Measurements from ENCODE around the gene PSMD6. TPM values are rescaled to one million over a fixed set of nuclear protein-coding genes. Genes with fewer than 3 reads are reported as not detected.

PSMD6 gene
- total RNA-seq, 1 experiment from 2014 or later: 66.5 TPM

DNA sequence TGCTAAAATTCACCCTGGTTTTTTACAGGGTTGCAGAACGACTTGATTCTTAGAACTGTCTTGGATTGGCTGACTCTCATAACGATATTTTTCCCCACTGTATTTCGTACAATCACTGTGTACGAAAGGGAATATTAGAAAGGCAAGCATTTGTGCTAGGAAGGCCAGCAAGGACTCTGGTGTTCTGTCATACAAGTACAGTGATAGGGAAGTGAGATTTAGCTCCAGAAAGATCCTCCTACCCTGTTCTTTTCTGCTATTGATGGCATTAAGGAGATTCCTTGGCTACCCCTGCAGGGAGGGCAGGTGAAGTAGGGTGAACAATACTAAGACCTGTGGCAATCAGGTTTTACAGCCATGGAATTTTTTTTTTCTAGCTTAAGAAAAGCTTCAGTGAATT is 57.3 kb downstream of the PSMD6 start:
- Histone ChIP-seq H3K4me1 (ENCODE audit: insufficient read depth, low read length, poor library complexity, severe bottlenecking) (peaks cover 22% of the 10 kb centered on the region), H3K27ac (ENCODE audit: low read depth, low read length, poor library complexity, severe bottlenecking) (no peak overlapping the region), H3K9me3 (ENCODE audit: low read depth, low read length, poor library complexity, severe bottlenecking) (no peaks in the 10 kb centered on the region), H3K4me3 (ENCODE audit: low read depth, low read length, poor library complexity, severe bottlenecking) (no peak overlapping the region), H3K27me3 (replicated peaks; ENCODE audit: insufficient read depth, low read depth, low read length, poor library complexity) (no peaks in the 10 kb centered on the region), H3K36me3 (ENCODE audit: insufficient read depth, low read length, poor library complexity, severe bottlenecking) (no peaks in the 10 kb centered on the region)
- TF ChIP-seq EZH2 (IDR thresholded peaks at IDR 0.05; ENCODE audit: borderline replicate concordance, low read depth, low read length, poor library complexity, severe bottlenecking): no peak
- TF ChIP-seq, protein P1, sequence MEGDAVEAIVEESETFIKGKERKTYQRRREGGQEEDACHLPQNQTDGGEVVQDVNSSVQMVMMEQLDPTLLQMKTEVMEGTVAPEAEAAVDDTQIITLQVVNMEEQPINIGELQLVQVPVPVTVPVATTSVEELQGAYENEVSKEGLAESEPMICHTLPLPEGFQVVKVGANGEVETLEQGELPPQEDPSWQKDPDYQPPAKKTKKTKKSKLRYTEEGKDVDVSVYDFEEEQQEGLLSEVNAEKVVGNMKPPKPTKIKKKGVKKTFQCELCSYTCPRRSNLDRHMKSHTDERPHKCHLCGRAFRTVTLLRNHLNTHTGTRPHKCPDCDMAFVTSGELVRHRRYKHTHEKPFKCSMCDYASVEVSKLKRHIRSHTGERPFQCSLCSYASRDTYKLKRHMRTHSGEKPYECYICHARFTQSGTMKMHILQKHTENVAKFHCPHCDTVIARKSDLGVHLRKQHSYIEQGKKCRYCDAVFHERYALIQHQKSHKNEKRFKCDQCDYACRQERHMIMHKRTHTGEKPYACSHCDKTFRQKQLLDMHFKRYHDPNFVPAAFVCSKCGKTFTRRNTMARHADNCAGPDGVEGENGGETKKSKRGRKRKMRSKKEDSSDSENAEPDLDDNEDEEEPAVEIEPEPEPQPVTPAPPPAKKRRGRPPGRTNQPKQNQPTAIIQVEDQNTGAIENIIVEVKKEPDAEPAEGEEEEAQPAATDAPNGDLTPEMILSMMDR (conservative IDR thresholded peaks at IDR 0.05; ENCODE audit: low read depth, low read length): no peak
- ChIA-PET POLR2A (ENCODE audit: low non-redundant PET) (no interaction called here), CTCF (no interaction called here)
- no TSS peak for BruUV-seq (replicated peaks)
- no peak for DNase-seq (ENCODE audit: low spot score)
- intact Hi-C loops (cut with micrococcal nuclease; ENCODE audit: unreplicated experiment): no loop called here

DNA sequence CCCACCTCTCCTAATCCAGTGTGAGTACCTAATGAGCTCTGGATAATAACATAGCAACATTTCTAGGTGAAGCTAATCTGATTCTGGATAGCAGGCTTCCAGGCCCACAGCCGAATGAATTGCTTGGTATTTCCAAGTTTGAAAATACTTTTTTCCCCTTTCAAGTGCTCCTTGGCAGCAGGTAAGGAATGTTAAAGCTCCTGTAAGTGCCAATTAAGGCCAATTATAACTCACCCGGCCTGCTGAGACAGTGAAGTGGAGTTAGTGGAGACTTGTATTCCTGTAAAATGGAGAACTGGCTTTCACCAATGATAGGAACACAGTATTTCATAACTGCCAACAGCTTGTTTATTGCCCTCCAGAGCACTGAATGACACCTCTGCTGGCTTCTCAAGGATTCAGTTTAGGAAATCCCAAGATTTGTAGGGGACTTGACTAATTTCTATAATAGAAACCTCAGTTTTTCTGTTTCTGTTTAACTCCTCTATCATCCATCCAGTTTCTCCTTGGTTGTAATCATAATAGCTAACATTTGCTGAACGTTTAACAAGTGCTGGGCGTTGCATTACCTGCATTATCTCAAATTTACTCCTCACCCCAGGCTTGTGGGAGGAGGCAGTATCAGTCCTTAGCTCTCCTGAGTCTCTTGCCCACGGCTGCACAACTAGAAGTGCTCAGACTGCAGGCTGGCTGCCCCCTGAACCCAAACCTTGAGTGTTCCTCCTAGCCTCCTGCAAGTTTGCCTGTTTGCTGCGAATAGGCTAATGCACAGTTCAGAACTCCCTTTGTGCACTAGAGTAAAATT is 58.4 kb downstream of the PSMD6 start:
- H3K4me1 ChIP-seq (ENCODE audit: insufficient read depth, low read length, poor library complexity, severe bottlenecking): peaks cover 24% of the 10 kb centered on the region
- H3K36me3 ChIP-seq (ENCODE audit: insufficient read depth, low read length, poor library complexity, severe bottlenecking): no peaks in the 10 kb centered on the region
- no peaks in the 10 kb centered on the region for H3K9me3 ChIP-seq (ENCODE audit: low read depth, low read length, poor library complexity, severe bottlenecking)
- H3K27me3 ChIP-seq (replicated peaks; ENCODE audit: insufficient read depth, low read depth, low read length, poor library complexity): no peaks in the 10 kb centered on the region
- TF ChIP-seq EZH2 (IDR thresholded peaks at IDR 0.05; ENCODE audit: borderline replicate concordance, low read depth, low read length, poor library complexity, severe bottlenecking): no peak
- TF ChIP-seq, protein P1 (conservative IDR thresholded peaks at IDR 0.05; ENCODE audit: low read depth, low read length): no peak
- intact Hi-C loops (cut with micrococcal nuclease; ENCODE audit: unreplicated experiment): no loop called here
- H3K27ac ChIP-seq (ENCODE audit: low read depth, low read length, poor library complexity, severe bottlenecking): no peak overlapping the region
- no TSS peak for BruUV-seq (replicated peaks)
- no peak overlapping the region for H3K4me3 ChIP-seq (ENCODE audit: low read depth, low read length, poor library complexity, severe bottlenecking)
- no peak for DNase-seq (ENCODE audit: low spot score)
- ChIA-PET CTCF (no interaction called here), POLR2A (ENCODE audit: low non-redundant PET) (no interaction called here)

DNA sequence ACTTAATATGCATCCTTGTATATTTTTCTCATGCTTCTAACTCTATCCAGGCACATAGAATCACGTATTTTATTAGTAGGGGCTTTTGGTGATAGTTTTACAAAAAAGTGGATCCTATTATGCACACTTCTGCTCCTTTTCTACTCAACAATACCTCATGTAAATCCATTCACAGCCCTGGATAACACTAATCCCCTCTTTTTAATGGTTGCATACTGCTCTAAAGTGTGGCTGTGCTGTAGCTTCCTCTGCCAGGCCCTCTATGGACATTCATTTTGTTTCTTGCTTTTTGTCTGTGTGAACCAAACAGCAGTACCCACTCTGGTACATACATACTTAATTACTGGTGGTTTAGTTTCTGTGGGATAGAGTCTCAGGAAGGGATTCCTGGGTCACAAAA is 59.8 kb downstream of the PSMD6 start:
- intact Hi-C loops (cut with micrococcal nuclease; ENCODE audit: unreplicated experiment): no loop called here
- no peak for DNase-seq (ENCODE audit: low spot score)
- Histone ChIP-seq H3K36me3 (ENCODE audit: insufficient read depth, low read length, poor library complexity, severe bottlenecking) (no peaks in the 10 kb centered on the region), H3K9me3 (ENCODE audit: low read depth, low read length, poor library complexity, severe bottlenecking) (no peaks in the 10 kb centered on the region), H3K4me3 (ENCODE audit: low read depth, low read length, poor library complexity, severe bottlenecking) (no peak overlapping the region), H3K27me3 (replicated peaks; ENCODE audit: insufficient read depth, low read depth, low read length, poor library complexity) (no peaks in the 10 kb centered on the region), H3K27ac (ENCODE audit: low read depth, low read length, poor library complexity, severe bottlenecking) (no peak overlapping the region), H3K4me1 (ENCODE audit: insufficient read depth, low read length, poor library complexity, severe bottlenecking) (peaks cover 31% of the 10 kb centered on the region)
- POLR2A ChIA-PET (ENCODE audit: low non-redundant PET): no interaction called here
- no TSS peak for BruUV-seq (replicated peaks)
- CTCF ChIA-PET: no interaction called here
- no peak for TF ChIP-seq EZH2 (IDR thresholded peaks at IDR 0.05; ENCODE audit: borderline replicate concordance, low read depth, low read length, poor library complexity, severe bottlenecking)
- TF ChIP-seq, protein P1 (conservative IDR thresholded peaks at IDR 0.05; ENCODE audit: low read depth, low read length): no peak
